Measurements from ENCODE around the gene RSU1. TPM values are rescaled to one million over a fixed set of nuclear protein-coding genes. Genes with fewer than 3 reads are reported as not detected.

Gene RSU1
- total RNA-seq, 1 donor, result 94.1 TPM

GRCh38 chr10:16643502-16643901 lies 173.7 kb downstream of the RSU1 start:
- Histone ChIP-seq H3K4me3 (ENCODE audit: insufficient read depth, low read length) (no peak overlapping the region), H3K4me2 (ENCODE audit: insufficient read depth, low read length) (no peak overlapping the region), H3K27ac (ENCODE audit: low read depth, low read length) (no peak overlapping the region), H3K4me1 (ENCODE audit: insufficient read depth, low read length) (peaks cover 7% of the 10 kb centered on the region), H3K36me3 (ENCODE audit: insufficient read depth, low read length) (no peaks in the 10 kb centered on the region), H4K20me1 (ENCODE audit: insufficient read depth, low read length) (peaks cover 33% of the 10 kb centered on the region), H2AFZ (ENCODE audit: low read length) (no peak overlapping the region), H3K27me3 (ENCODE audit: insufficient read depth, low read length) (no peaks in the 10 kb centered on the region), H3K79me2 (ENCODE audit: insufficient read depth, low read length) (peaks cover 3% of the 10 kb centered on the region), H3K9me3 (ENCODE audit: low read depth, low read length) (no peaks in the 10 kb centered on the region)
- TF ChIP-seq, protein P1, sequence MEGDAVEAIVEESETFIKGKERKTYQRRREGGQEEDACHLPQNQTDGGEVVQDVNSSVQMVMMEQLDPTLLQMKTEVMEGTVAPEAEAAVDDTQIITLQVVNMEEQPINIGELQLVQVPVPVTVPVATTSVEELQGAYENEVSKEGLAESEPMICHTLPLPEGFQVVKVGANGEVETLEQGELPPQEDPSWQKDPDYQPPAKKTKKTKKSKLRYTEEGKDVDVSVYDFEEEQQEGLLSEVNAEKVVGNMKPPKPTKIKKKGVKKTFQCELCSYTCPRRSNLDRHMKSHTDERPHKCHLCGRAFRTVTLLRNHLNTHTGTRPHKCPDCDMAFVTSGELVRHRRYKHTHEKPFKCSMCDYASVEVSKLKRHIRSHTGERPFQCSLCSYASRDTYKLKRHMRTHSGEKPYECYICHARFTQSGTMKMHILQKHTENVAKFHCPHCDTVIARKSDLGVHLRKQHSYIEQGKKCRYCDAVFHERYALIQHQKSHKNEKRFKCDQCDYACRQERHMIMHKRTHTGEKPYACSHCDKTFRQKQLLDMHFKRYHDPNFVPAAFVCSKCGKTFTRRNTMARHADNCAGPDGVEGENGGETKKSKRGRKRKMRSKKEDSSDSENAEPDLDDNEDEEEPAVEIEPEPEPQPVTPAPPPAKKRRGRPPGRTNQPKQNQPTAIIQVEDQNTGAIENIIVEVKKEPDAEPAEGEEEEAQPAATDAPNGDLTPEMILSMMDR (IDR thresholded peaks at IDR 0.05; ENCODE audit: extremely low read depth, low read depth, low read length), result no peak
- no peak for DNase-seq (ENCODE audit: insufficient read length, low spot score, missing footprints)

DNA sequence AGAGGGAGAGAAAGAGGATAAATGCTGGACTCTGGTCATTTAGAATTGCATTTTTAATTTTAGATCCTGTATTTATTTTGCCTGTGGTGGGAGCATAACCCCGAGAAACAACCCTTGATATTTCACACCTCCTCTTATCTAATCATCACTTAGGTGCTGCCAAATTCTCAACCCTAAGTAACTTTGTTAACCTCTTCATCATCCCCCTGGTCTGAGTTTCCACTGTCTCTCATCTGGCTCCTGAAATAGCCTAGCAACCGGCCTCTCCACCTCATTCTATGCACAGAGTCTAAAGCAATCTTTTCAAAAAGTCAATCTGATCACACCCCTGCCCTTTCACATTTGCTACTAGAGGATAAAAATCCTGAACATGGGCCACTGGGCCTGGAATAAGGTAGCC lies 177.1 kb downstream of the RSU1 start:
- Histone ChIP-seq H3K27ac (ENCODE audit: low read depth, low read length) (no peak overlapping the region), H2AFZ (ENCODE audit: low read length) (no peak overlapping the region), H3K9me3 (ENCODE audit: low read depth, low read length) (no peaks in the 10 kb centered on the region), H3K4me2 (ENCODE audit: insufficient read depth, low read length) (no peak overlapping the region), H3K4me1 (ENCODE audit: insufficient read depth, low read length) (peaks cover 7% of the 10 kb centered on the region), H4K20me1 (ENCODE audit: insufficient read depth, low read length) (peaks cover 31% of the 10 kb centered on the region), H3K27me3 (ENCODE audit: insufficient read depth, low read length) (no peaks in the 10 kb centered on the region), H3K79me2 (ENCODE audit: insufficient read depth, low read length) (peaks cover 3% of the 10 kb centered on the region), H3K36me3 (ENCODE audit: insufficient read depth, low read length) (no peaks in the 10 kb centered on the region), H3K4me3 (ENCODE audit: insufficient read depth, low read length) (no peak overlapping the region)
- DNase-seq (ENCODE audit: insufficient read length, low spot score, missing footprints), result no peak
- TF ChIP-seq, protein P1 (IDR thresholded peaks at IDR 0.05; ENCODE audit: extremely low read depth, low read depth, low read length), result no peak

DNA sequence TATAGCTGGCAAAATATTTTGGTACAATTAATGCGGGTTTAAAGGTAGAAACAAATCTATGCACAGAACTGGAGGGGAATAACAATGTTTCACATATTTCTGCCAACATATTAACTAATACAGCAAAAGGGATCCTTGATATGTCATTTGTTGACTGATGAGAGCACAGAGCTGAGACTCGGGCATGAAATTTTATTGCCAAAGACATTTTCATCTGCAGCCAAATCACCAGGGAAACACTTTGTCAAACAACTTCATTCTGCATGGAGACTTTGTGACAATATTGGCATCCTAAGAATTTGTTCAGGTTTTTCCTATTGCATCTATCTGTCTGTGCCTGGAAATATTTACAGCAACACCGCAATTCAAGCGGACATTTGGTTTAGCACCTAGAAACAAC lies 177.8 kb downstream of the RSU1 start:
- H3K27ac ChIP-seq (ENCODE audit: low read depth, low read length), result no peak overlapping the region
- peaks cover 6% of the 10 kb centered on the region for H3K4me1 ChIP-seq (ENCODE audit: insufficient read depth, low read length)
- no peak for DNase-seq (ENCODE audit: insufficient read length, low spot score, missing footprints)
- peaks cover 26% of the 10 kb centered on the region for H4K20me1 ChIP-seq (ENCODE audit: insufficient read depth, low read length)
- no peaks in the 10 kb centered on the region for H3K36me3 ChIP-seq (ENCODE audit: insufficient read depth, low read length)
- peaks cover 3% of the 10 kb centered on the region for H3K79me2 ChIP-seq (ENCODE audit: insufficient read depth, low read length)
- no peak overlapping the region for H3K4me3 ChIP-seq (ENCODE audit: insufficient read depth, low read length)
- no peak overlapping the region for H2AFZ ChIP-seq (ENCODE audit: low read length)
- no peak overlapping the region for H3K4me2 ChIP-seq (ENCODE audit: insufficient read depth, low read length)
- TF ChIP-seq, protein P1 (IDR thresholded peaks at IDR 0.05; ENCODE audit: extremely low read depth, low read depth, low read length), result no peak
- H3K27me3 ChIP-seq (ENCODE audit: insufficient read depth, low read length), result no peaks in the 10 kb centered on the region
- H3K9me3 ChIP-seq (ENCODE audit: low read depth, low read length), result no peaks in the 10 kb centered on the region

DNA sequence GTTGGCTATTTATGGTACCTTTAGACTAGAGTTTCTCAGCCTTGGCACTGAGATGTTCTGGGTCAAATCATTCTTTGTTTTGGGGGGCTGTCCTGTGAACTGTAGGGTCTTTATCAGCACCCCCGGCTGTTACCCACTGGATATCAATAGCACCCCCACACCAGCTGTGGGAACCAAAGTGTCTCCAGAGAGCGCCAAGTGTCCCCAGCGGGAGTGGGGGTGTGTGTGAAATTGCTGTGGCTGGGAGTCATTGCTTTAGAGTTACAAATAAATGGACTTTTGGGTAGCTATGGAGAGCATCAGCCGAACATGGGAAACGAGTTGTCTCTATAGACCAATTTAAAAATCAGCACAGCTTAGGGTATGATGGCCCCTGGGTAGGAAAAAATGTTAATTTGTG lies 184.2 kb downstream of the RSU1 start:
- Histone ChIP-seq H3K4me2 (ENCODE audit: insufficient read depth, low read length) (no peak overlapping the region), H3K27me3 (ENCODE audit: insufficient read depth, low read length) (no peaks in the 10 kb centered on the region), H3K79me2 (ENCODE audit: insufficient read depth, low read length) (no peaks in the 10 kb centered on the region), H3K4me3 (ENCODE audit: insufficient read depth, low read length) (no peak overlapping the region), H2AFZ (ENCODE audit: low read length) (no peak overlapping the region), H4K20me1 (ENCODE audit: insufficient read depth, low read length) (no peaks in the 10 kb centered on the region), H3K36me3 (ENCODE audit: insufficient read depth, low read length) (no peaks in the 10 kb centered on the region), H3K9me3 (ENCODE audit: low read depth, low read length) (no peaks in the 10 kb centered on the region), H3K27ac (ENCODE audit: low read depth, low read length) (no peak overlapping the region), H3K4me1 (ENCODE audit: insufficient read depth, low read length) (no peaks in the 10 kb centered on the region)
- TF ChIP-seq, protein P1 (IDR thresholded peaks at IDR 0.05; ENCODE audit: extremely low read depth, low read depth, low read length), result no peak
- no peak for DNase-seq (ENCODE audit: insufficient read length, low spot score, missing footprints)
